WTC11 (cell line): ENCODE results near the gene WNT3. TPM values are rescaled to one million over a fixed set of nuclear protein-coding genes. Genes with fewer than 3 reads are reported as not detected.

ENCODE experiments used
- ATAC-seq: fragments of 200-7000 bp; cut with Tn5 transposase; 2 replicates; pipeline ENCODE4 v1.10.0; 2021; ENCODE audit warnings: mild to moderate bottlenecking, moderate library complexity
- CTCF ChIA-PET: fragments of 300-600 bp; sonication (Branson Sonifier 250); formaldehyde crosslinking; loops from one replicate; lab custom pipeline; 2021; ENCODE audit warnings: antibody characterized with exemption; lab: Charles Lee
- POLR2A ChIA-PET: fragments of 350-600 bp; sonication (Branson Sonifier 250); formaldehyde crosslinking; loops from one replicate; lab custom pipeline; 2021; ENCODE audit warnings: antibody characterized with exemption; lab: Charles Lee
- DNase-seq: peaks from one replicate; pipeline ENCODE4 v3.0.0; 2021; ENCODE audit warnings: low spot score
- H3K27ac Mint-ChIP-seq: 2 replicates; pipeline ENCODE4 v1.8.0; 2021; ENCODE audit warnings: mixed read lengths
- H3K27me3 Mint-ChIP-seq: 2 replicates; pipeline ENCODE4 v1.8.0; 2021; ENCODE audit warnings: low read depth, mild to moderate bottlenecking, moderate library complexity, mixed read lengths
- H3K36me3 Mint-ChIP-seq: 2 replicates; pipeline ENCODE4 v1.8.0; 2021; ENCODE audit warnings: mixed read lengths
- H3K4me1 Mint-ChIP-seq: 2 replicates; pipeline ENCODE4 v1.8.0; 2022; ENCODE audit warnings: mixed read lengths
- H3K4me3 Mint-ChIP-seq: 2 replicates; pipeline ENCODE4 v1.8.0; 2021; ENCODE audit warnings: mild to moderate bottlenecking, moderate library complexity, mixed read lengths
- H3K9me3 Mint-ChIP-seq: 2 replicates; pipeline ENCODE4 v1.8.0; 2021; ENCODE audit warnings: mixed read lengths
- AR ChIP-seq: fragments of 250-450 bp; sonication (Bioruptor Pico); IDR thresholded peaks from 2 replicates; pipeline ENCODE4 v1.9.0; 2021; ENCODE audit warnings: mild to moderate bottlenecking
- ARID4B ChIP-seq: sonication (generic); formaldehyde crosslinking; IDR thresholded peaks from 2 replicates; pipeline ENCODE4 v1.8.0; 2023; ENCODE audit warnings: missing genetic modification reagents, mild to moderate bottlenecking, borderline replicate concordance
- CREB1 ChIP-seq: sonication (generic); formaldehyde crosslinking; IDR thresholded peaks from 2 replicates; pipeline ENCODE4 v1.8.0; 2023; ENCODE audit warnings: mild to moderate bottlenecking, missing genetic modification reagents
- ELF4 ChIP-seq: sonication (generic); formaldehyde crosslinking; IDR thresholded peaks from 2 replicates; pipeline ENCODE4 v1.8.1; 2022; ENCODE audit warnings: low read depth, mild to moderate bottlenecking, moderate library complexity, missing genetic modification reagents
- ETV6 ChIP-seq: sonication (generic); formaldehyde crosslinking; IDR thresholded peaks from 2 replicates; pipeline ENCODE4 v1.8.1; 2022; ENCODE audit warnings: mild to moderate bottlenecking, missing genetic modification reagents
- GABPB1 ChIP-seq: sonication (generic); formaldehyde crosslinking; IDR thresholded peaks from 2 replicates; pipeline ENCODE4 v1.8.1; 2023; ENCODE audit warnings: mild to moderate bottlenecking, missing genetic modification reagents
- HMGA2 ChIP-seq: fragments of 250-450 bp; sonication (Bioruptor Pico); IDR thresholded peaks from 2 replicates; pipeline ENCODE4 v1.4.0; 2021; ENCODE audit warnings: mild to moderate bottlenecking, moderate library complexity
- KAT7 ChIP-seq: sonication (generic); formaldehyde crosslinking; IDR thresholded peaks from 2 replicates; pipeline ENCODE4 v1.8.1; 2023; ENCODE audit warnings: missing genetic modification reagents, mild to moderate bottlenecking, borderline replicate concordance
- NFE2L1 ChIP-seq: sonication (generic); formaldehyde crosslinking; IDR thresholded peaks from 2 replicates; pipeline ENCODE4 v1.8.1; 2023; ENCODE audit warnings: missing genetic modification reagents
- PRDM15 ChIP-seq: sonication (generic); formaldehyde crosslinking; IDR thresholded peaks from 2 replicates; pipeline ENCODE4 v1.8.0; 2022; ENCODE audit warnings: missing genetic modification reagents
- PRRX2 ChIP-seq: fragments of 250-450 bp; sonication (Bioruptor Pico); IDR thresholded peaks from 2 replicates; pipeline ENCODE4 v1.8.0; 2021; ENCODE audit warnings: mild to moderate bottlenecking
- RELA ChIP-seq: sonication (generic); formaldehyde crosslinking; IDR thresholded peaks from 2 replicates; pipeline ENCODE4 v1.8.1; 2022; ENCODE audit warnings: missing genetic modification reagents, mild to moderate bottlenecking, borderline replicate concordance
- TEAD1 ChIP-seq: sonication (generic); formaldehyde crosslinking; IDR thresholded peaks from 2 replicates; pipeline ENCODE4 v1.8.0; 2022; ENCODE audit warnings: mild to moderate bottlenecking, missing genetic modification reagents
- TP53 ChIP-seq: sonication (generic); formaldehyde crosslinking; IDR thresholded peaks from 2 replicates; pipeline ENCODE4 v1.8.1; 2023; ENCODE audit warnings: mild to moderate bottlenecking, missing genetic modification reagents
- ZMAT4 ChIP-seq: fragments of 250-450 bp; sonication (Bioruptor Pico); IDR thresholded peaks from 2 replicates; pipeline ENCODE4 v1.9.0; 2021; ENCODE audit warnings: mild to moderate bottlenecking
- ZNF138 ChIP-seq: sonication (generic); formaldehyde crosslinking; conservative IDR thresholded peaks from 2 replicates; pipeline ENCODE4 v1.8.1; 2022; ENCODE audit warnings: mild to moderate bottlenecking, moderate library complexity, missing genetic modification reagents
- ZNF281 ChIP-seq: sonication (generic); formaldehyde crosslinking; IDR thresholded peaks from 2 replicates; pipeline ENCODE4 v1.8.0; 2023; ENCODE audit warnings: mild to moderate bottlenecking, missing genetic modification reagents
- ZNF396 ChIP-seq: fragments of 250-450 bp; sonication (Bioruptor Pico); IDR thresholded peaks from 2 replicates; pipeline ENCODE4 v1.8.0; 2021; ENCODE audit warnings: mild to moderate bottlenecking, moderate library complexity, borderline replicate concordance
- total RNA-seq: library from RNA; stranded (reverse); gene quantifications from 3 replicates; pipeline ENCODE4 v1.2.3, GENCODE V29; 2021

The WNT3 gene
- total RNA-seq, 1 experiment from 2014 or later = 14.1 TPM

GRCh38 chr17:46772475-46773220, 45.8 kb downstream of the WNT3 start (continued):
- TF ChIP-seq ZNF281 (CRISPR knock-in tag) (peak; percentile 64), PRRX2 (no peak), RELA (CRISPR knock-in tag) (no peak), KAT7 (no peak), ZNF138 (CRISPR knock-in tag) (no peak), ELF4 (no peak), TP53 (CRISPR knock-in tag) (no peak), CREB1 (CRISPR knock-in tag) (peak; percentile 68; the same call in 1 of the 2 replicates), ZNF396 (CRISPR knock-in tag) (no peak), NFE2L1 (CRISPR knock-in tag) (0 out of 2 replicates have a peak, but pooled peaks have one; percentile 55), TEAD1 (CRISPR knock-in tag) (peak; percentile 52; the same call in 1 of the 2 replicates), AR (CRISPR knock-in tag) (no peak)

- peak; percentile 69 for ATAC-seq
- ChIA-PET POLR2A (interaction anchor here (1.0 kb wide), 1 partner anchor 48 kb away, joined by 3 read pairs; no protein-coding TSS in a partner anchor), CTCF (interaction anchor here (1.0 to 1.6 kb wide), 4 partner anchors 10 to 64 kb away, joined by 3 to 7 read pairs (median 4); no protein-coding TSS in a partner anchor)
- Mint-ChIP-seq H3K27ac (peak overlapping the region; percentile 97), H3K4me1 (peaks cover 40% of the 10 kb centered on the region), H3K36me3 (peaks cover 20% of the 10 kb centered on the region), H3K9me3 (no peaks in the 10 kb centered on the region), H3K4me3 (peak overlapping the region; percentile 68), H3K27me3 (peaks cover 78% of the 10 kb centered on the region)
- peak; percentile 81 for DNase-seq
- TF ChIP-seq ZNF396 (CRISPR knock-in tag) = no peak
- 0 out of 2 replicates have a peak, but pooled peaks have one; percentile 52 for TF ChIP-seq ETV6
- 0 out of 2 replicates have a peak, but pooled peaks have one; percentile 44 for TF ChIP-seq ARID4B (CRISPR knock-in tag)
- 0 out of 2 replicates have a peak, but pooled peaks have one; percentile 17 for TF ChIP-seq HMGA2 (CRISPR knock-in tag)
- TF ChIP-seq PRDM15 (CRISPR knock-in tag) = 0 out of 2 replicates have a peak, but pooled peaks have one; percentile 13
- TF ChIP-seq GABPB1 (CRISPR knock-in tag) = peak; percentile 43
- no peak for TF ChIP-seq ZMAT4 (CRISPR knock-in tag)
These were observed 46.7 kb downstream of the WNT3 start for GRCh38 chr17:46771561-46772474.
